K562 (cell line): Measurements from ENCODE around the gene GSTA4. TPM values are rescaled to one million over a fixed set of nuclear protein-coding genes. Genes with fewer than 3 reads are reported as not detected.

ENCODE experiments used
- ATAC-seq: fragments of 200-7000 bp; cut with Tn5 transposase; 3 replicates; pipeline ENCODE4 v1.9.1; 2020; ENCODE audit warnings: moderate library complexity
- BruUV-seq: library from RNA; stranded (reverse); fragments of 400-500 nt; replicated peaks from 2 replicates; lab custom pipeline; 2021; lab: Mats Ljungman, UMichigan
- CTCF ChIA-PET: fragments of 300-600 bp; formaldehyde crosslinking; extraction: SDS; loops from one replicate; lab custom pipeline; 2021; ENCODE audit warnings: low intra/inter-chr PET ratio; lab: Yijun Ruan, JAX
- POLR2A ChIA-PET: fragments of 300-600, 350-650 bp; sonication (Branson Sonifier 250); formaldehyde crosslinking; extraction: SDS; loops from one replicate; lab custom pipeline; 2021; ENCODE audit warnings: antibody characterized with exemption, inconsistent platforms; lab: Yijun Ruan, JAX
- DNase-seq, 4 experiments: peaks; one replicate each; pipeline versions ENCODE4 v3.0.0 to v3.0.0-alpha.2; 2011 to 2018; ENCODE audit warnings: low spot score in 3 of 4, mixed read lengths in 3 of 4; ENCODE audit errors: extremely low read depth in 1 of 4
- FAIRE-seq: peaks from 2 replicates; lab custom pipeline; 2011; peaks lifted over from hg19 to GRCh38; lab: Jason Lieb, UNC
- H2AFZ ChIP-seq: 2 replicates; pipeline ENCODE4 v1.6.0; 2011; ENCODE audit warnings: low read depth, low read length, control low read depth, inconsistent platforms
- H3K27ac ChIP-seq: fragments of 200-600 bp; 3 replicates; pipeline ENCODE4 v1.8.0; 2011; ENCODE audit warnings: low read depth, mild to moderate bottlenecking, control low read depth, inconsistent platforms, low read length, moderate library complexity, mixed read lengths; ENCODE audit errors: extremely low read depth
- H3K27me3 ChIP-seq, 2 experiments: fragments of 300-600 bp in 1 of 2; 2 replicates in 1 of 2; 3 replicates in 1 of 2; pipeline versions ENCODE4 v1.6.0 to v1.8.0; 2011; ENCODE audit warnings: inconsistent platforms in 2 of 2, low read length in 2 of 2, mild to moderate bottlenecking in 1 of 2, mixed read lengths in 1 of 2, moderate library complexity in 1 of 2; ENCODE audit not compliant: control insufficient read depth in 2 of 2, insufficient read depth in 2 of 2
- H3K36me3 ChIP-seq: fragments of 300-600 bp; 3 replicates; pipeline ENCODE4 v1.8.0; 2011; ENCODE audit warnings: mild to moderate bottlenecking, low read length, inconsistent platforms; ENCODE audit not compliant: control insufficient read depth, insufficient read depth
- H3K4me1 ChIP-seq, 2 experiments: fragments of 200-600 bp in 1 of 2; replicated peaks in 1 of 2; 2 replicates in 1 of 2; 3 replicates in 1 of 2; pipeline versions ENCODE4 v1.5.1 to v1.8.0; 2011; ENCODE audit warnings: inconsistent platforms in 2 of 2, low read length in 2 of 2, mild to moderate bottlenecking in 1 of 2, mixed read lengths in 1 of 2, moderate library complexity in 1 of 2; ENCODE audit not compliant: control insufficient read depth in 2 of 2, insufficient read depth in 2 of 2
- H3K4me2 ChIP-seq: 2 replicates; pipeline ENCODE4 v1.6.1; 2011; ENCODE audit warnings: low read length, control low read depth, inconsistent platforms, mixed read lengths; ENCODE audit not compliant: insufficient read depth
- H3K4me3 ChIP-seq: fragments of 200-600 bp; sonication (generic), shearing (Covaris generic); 2 replicates; pipeline ENCODE4 v1.5.1; 2016; ENCODE audit warnings: control low read depth, inconsistent platforms
- H3K79me2 ChIP-seq: fragments of 200-600 bp; 3 replicates; pipeline ENCODE4 v1.8.0; 2011; ENCODE audit warnings: low read length, inconsistent platforms; ENCODE audit not compliant: control insufficient read depth, insufficient read depth
- H3K9ac ChIP-seq, 2 experiments: 2 replicates each; pipeline versions ENCODE4 v1.6.0 to v1.6.1; 2011; ENCODE audit warnings: low read depth in 2 of 2, low read length in 2 of 2, control low read depth in 1 of 2, inconsistent platforms in 1 of 2, mild to moderate bottlenecking in 1 of 2, mixed read lengths in 1 of 2; ENCODE audit not compliant: insufficient read depth in 1 of 2
- H3K9me1 ChIP-seq: one replicate; pipeline ENCODE4 v1.6.0; 2011; ENCODE audit warnings: inconsistent platforms, mild to moderate bottlenecking, low read length, moderate library complexity; ENCODE audit not compliant: control insufficient read depth, insufficient read depth
- H3K9me3 ChIP-seq: replicated peaks from 2 replicates; pipeline ENCODE4 v1.5.1; 2011; ENCODE audit warnings: low read depth, low read length, inconsistent platforms; ENCODE audit not compliant: control insufficient read depth, insufficient read depth
- H4K20me1 ChIP-seq: replicated peaks from 2 replicates; pipeline ENCODE4 v1.6.1; 2011; ENCODE audit warnings: low read length, inconsistent platforms, mixed read lengths; ENCODE audit not compliant: control insufficient read depth, insufficient read depth
- DLX4 ChIP-seq: fragments of 250-450 bp; sonication (Bioruptor Pico); IDR thresholded peaks from 2 replicates; pipeline ENCODE4 v1.6.1; 2021; ENCODE audit warnings: mild to moderate bottlenecking
- E2F6 ChIP-seq, 2 experiments: IDR thresholded peaks; 2 replicates each; pipeline ENCODE4 v1.6.1; 2011; ENCODE audit warnings: borderline replicate concordance in 1 of 2, control low read depth in 1 of 2, low read depth in 1 of 2, low read length in 1 of 2, mild to moderate bottlenecking in 1 of 2, mixed read lengths in 1 of 2, moderate library complexity in 1 of 2; ENCODE audit not compliant: insufficient read depth in 1 of 2, insufficient read length in 1 of 2, poor library complexity in 1 of 2, severe bottlenecking in 1 of 2; ENCODE audit errors: extremely low read depth in 1 of 2
- E2F8 ChIP-seq: fragments of 450-650 bp; IDR thresholded peaks from 2 replicates; pipeline ENCODE4 v1.7.1; 2018; ENCODE audit warnings: mild to moderate bottlenecking, low read depth; ENCODE audit not compliant: partially characterized antibody
- HDAC2 ChIP-seq: fragments of 450-650 bp; IDR thresholded peaks from 2 replicates; pipeline ENCODE4 v1.6.1; 2016; ENCODE audit warnings: mild to moderate bottlenecking
- MAX ChIP-seq: sonication (generic); formaldehyde crosslinking; IDR thresholded peaks from 2 replicates; pipeline ENCODE4 v1.9.0; 2022; ENCODE audit warnings: mild to moderate bottlenecking, missing genetic modification reagents
- POLR2A ChIP-seq: fragments of 450-650 bp; conservative IDR thresholded peaks from 2 replicates; pipeline ENCODE4 v1.6.1; 2016
- PRDM10 ChIP-seq: fragments of 450-650 bp; IDR thresholded peaks from 2 replicates; pipeline ENCODE4 v1.6.1; 2018; ENCODE audit not compliant: partially characterized antibody
- RBBP5 ChIP-seq: fragments of 200-600 bp; sonication (generic); IDR thresholded peaks from 2 replicates; pipeline ENCODE4 v1.6.1; 2012; ENCODE audit warnings: borderline replicate concordance, mild to moderate bottlenecking, low read length, control low read depth, inconsistent platforms; ENCODE audit not compliant: insufficient read depth, poor library complexity, severe bottlenecking
- SOX6 ChIP-seq: fragments of 450-650 bp; IDR thresholded peaks from 2 replicates; pipeline ENCODE4 v1.6.1; 2014; ENCODE audit warnings: mild to moderate bottlenecking
- TEAD4 ChIP-seq, 2 experiments: sonication (generic) in 1 of 2; formaldehyde crosslinking in 1 of 2; IDR thresholded peaks; 2 replicates each; pipeline versions ENCODE4 v1.6.1 to v1.8.0; 2012 to 2022; ENCODE audit warnings: borderline replicate concordance in 1 of 2, inconsistent platforms in 1 of 2, low read length in 1 of 2, mild to moderate bottlenecking in 1 of 2, missing genetic modification reagents in 1 of 2
- ZNF140 ChIP-seq: fragments of 250-450 bp; sonication (Bioruptor Pico); IDR thresholded peaks from 2 replicates; pipeline ENCODE4 v1.8.0; 2021; ENCODE audit warnings: moderate library complexity, mild to moderate bottlenecking, inconsistent platforms
- WGBS: fragments of 100-300 bp; shearing (Covaris generic); methylation state at CpG from one replicate; pipeline ENCODE4 v1.1.6; 2016; ENCODE audit warnings: low coverage, mixed read lengths; ENCODE audit not compliant: insufficient coverage; ENCODE audit errors: missing lambda C conversion rate; 5-methylcytosine and 5-hydroxymethylcytosine counted together
- in situ Hi-C: fragments of 300-500 bp; cut with MboI; formaldehyde crosslinking; loops from 4 replicates; pipeline ENCODE4 v1.15.0; 2018; ENCODE audit warnings: inconsistent platforms, mixed read lengths
- intact Hi-C: fragments of 100-400 bp; cut with micrococcal nuclease; formaldehyde crosslinking; loops from 2 replicates; pipeline ENCODE4 v1.14.2; 2022
- polyA plus RNA-seq, 8 experiments: library from polyadenylated mRNA; depleted of rRNA in 4 of 8; stranded (reverse) in 5 of 8; unstranded in 3 of 8; fragments of >200 nt; fragmentation: Nextera tagmentation in 2 of 8; fragmentation: Illumina TruSeq in 1 of 8; extraction: Ambion mirVana in 2 of 8; extraction: Trizol in 1 of 8; gene quantifications; 2 replicates each; pipeline versions ENCODE4 v1.2.1 to v1.2.3, GENCODE V29; 2011 to 2014; ENCODE audit warnings: inconsistent platforms in 1 of 8, missing spikeins in 1 of 8
- total RNA-seq, 7 experiments: library from RNA; depleted of rRNA in 6 of 7; stranded (reverse); fragments of >200 nt in 6 of 7; fragmentation: Illumina TruSeq in 2 of 7; extraction: Trizol in 2 of 7; gene quantifications; 2 replicates each; pipeline versions ENCODE4 v1.2.1 to v1.2.3, GENCODE V29; 2011 to 2021; ENCODE audit warnings: low replicate concordance in 1 of 7

GSTA4 gene
- total and polyA plus RNA-seq, 9 of the 15 experiments (the other 6 are each of a cell fraction or from before 2014, with no cell fraction given): 0.89 to 4.0 (median 2.0) TPM

GRCh38 chr6:53029761-53030160 is 34.7 kb upstream of the GSTA4 start:
- ChIA-PET CTCF (no interaction called here), POLR2A (interaction anchor here (1.7 kb wide), 1 partner anchor 10 kb away, joined by 7 read pairs; no protein-coding TSS in a partner anchor)
- no peak overlapping the region for H3K4me3 ChIP-seq
- H3K4me2 ChIP-seq: no peak overlapping the region
- ATAC-seq (no peak), FAIRE-seq (no peak), DNase-seq (no peak)
- no peaks in the 10 kb centered on the region for H4K20me1 ChIP-seq
- intact Hi-C loops: no loop called here
- H3K9me3 ChIP-seq: no peaks in the 10 kb centered on the region
- H3K27ac ChIP-seq: no peak overlapping the region
- in situ Hi-C loops: no loop called here
- no peaks in the 10 kb centered on the region for H3K79me2 ChIP-seq
- H2AFZ ChIP-seq: no peak overlapping the region
- no peaks in the 10 kb centered on the region for H3K9me1 ChIP-seq
- H3K36me3 ChIP-seq: peaks cover 3% of the 10 kb centered on the region; the same call in 2 of the 3 replicates
- 68% methylated on average over 3 of the region's 3 CpGs for WGBS
- BruUV-seq: no TSS peak
- no peaks in the 10 kb centered on the region for H3K4me1 ChIP-seq
- no peaks in the 10 kb centered on the region for H3K27me3 ChIP-seq
- H3K9ac ChIP-seq: no peak overlapping the region
- no peak for TF ChIP-seq SOX6
- no peak for TF ChIP-seq TEAD4 (IDR thresholded peaks at IDR 0.05; ENCODE audit: low read length)
- no peak for TF ChIP-seq TEAD4 (CRISPR knock-in tag; IDR thresholded peaks at IDR 0.05; ENCODE audit: borderline replicate concordance)
- no peak for TF ChIP-seq E2F6 (IDR thresholded peaks at IDR 0.05; ENCODE audit: borderline replicate concordance in 1 of 2, extremely low read depth in 1 of 2, insufficient read depth in 1 of 2, insufficient read length in 1 of 2, low read depth in 1 of 2, low read length in 1 of 2, poor library complexity in 1 of 2, severe bottlenecking in 1 of 2)
- no peak for TF ChIP-seq POLR2A
- TF ChIP-seq MAX (CRISPR knock-in tag): no peak
- no peak for TF ChIP-seq RBBP5
- TF ChIP-seq PRDM10: no peak
- TF ChIP-seq E2F8: no peak
- no peak for TF ChIP-seq DLX4 (CRISPR knock-in tag)
- no peak for TF ChIP-seq HDAC2
- no peak for TF ChIP-seq ZNF140 (CRISPR knock-in tag)
